GM21576 (cell line): ENCODE data around the gene RFX4.
A peak's percentile ranks its signal among the peaks of the same experiment; 100 is the strongest.
"Not testable (repeated sequence)": the region's sequence is repeated elsewhere in the genome, so short reads cannot be mapped to it uniquely, and the experiment has no call there.

Source experiments
- ATAC-seq: cut with Tn5 transposase; IDR thresholded peaks from one replicate; pipeline ENCODE4 v1.9.1; 2021; ENCODE audit warnings: mild to moderate bottlenecking, moderate library complexity; ENCODE audit not compliant: unreplicated experiment

The RFX4 gene

GRCh38 chr12:106723416-106723815, 140.6 kb downstream of the RFX4 start:
- no peak for ATAC-seq

DNA sequence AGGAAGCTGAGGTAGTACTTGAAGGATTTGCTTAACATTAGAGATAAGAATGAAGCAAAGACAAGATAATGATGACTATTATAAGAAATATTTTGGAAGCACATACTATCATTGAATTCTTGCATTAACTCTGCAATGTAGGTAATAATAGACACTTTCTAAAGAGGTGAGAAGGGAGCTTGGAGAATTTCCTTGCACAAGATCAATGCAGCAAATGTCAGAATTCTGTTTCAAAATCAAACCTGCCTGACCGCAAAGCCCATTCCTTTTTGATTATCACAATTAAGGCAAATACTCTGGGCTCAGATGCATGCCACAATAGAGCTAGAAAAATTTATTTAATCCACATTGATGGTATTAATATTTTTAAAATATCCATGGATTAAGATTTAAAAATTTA, 141.3 kb downstream of the RFX4 start:
- no peak for ATAC-seq

DNA sequence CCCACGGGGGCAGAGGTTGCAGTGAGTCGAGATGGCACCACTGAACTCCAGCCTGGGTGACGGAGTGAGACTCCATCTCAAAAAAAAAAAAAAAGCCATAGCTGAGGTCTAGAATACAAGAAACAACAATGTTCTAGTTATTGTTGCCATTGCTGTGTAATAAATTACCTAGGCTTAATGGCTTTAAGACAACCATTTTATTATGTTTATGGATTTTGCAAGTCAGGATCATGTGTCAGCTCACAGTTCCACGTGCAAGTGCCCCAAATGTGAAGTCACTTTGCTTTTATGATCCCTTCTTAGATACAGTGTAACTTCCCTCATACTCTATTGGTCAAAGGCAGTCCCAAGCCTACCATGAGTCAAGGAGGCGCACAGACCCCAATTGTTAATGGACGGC, 142.1 kb downstream of the RFX4 start:
- ATAC-seq: no peak

DNA sequence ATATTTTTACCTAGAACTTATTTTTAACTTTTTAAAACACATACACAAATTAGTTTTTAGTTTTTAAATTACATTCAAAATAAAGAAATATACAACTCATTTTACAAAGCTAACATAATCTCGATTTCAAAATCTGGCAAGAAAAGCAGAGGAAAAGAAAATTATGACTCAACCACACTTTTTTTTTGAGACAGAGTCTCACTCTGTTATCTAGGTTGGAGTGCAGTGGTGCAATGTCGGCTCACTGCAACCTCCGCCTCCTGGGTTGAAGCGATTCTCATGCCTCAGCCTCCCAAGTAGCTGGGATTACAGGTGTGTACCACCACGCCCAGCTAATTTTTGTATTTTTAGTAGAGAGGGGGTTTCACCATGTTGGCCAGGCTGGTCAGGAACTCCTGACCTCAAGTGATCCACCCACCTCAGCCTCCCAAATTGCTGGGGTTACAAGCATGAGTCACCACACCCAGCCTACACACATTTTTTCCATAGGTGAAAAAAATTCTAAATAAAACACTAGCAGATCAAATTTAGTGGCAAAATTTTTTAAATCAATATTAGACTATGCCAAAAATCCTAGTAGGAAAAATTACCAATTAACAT, 143.9 kb downstream of the RFX4 start:
- not testable (repeated sequence) for ATAC-seq

DNA sequence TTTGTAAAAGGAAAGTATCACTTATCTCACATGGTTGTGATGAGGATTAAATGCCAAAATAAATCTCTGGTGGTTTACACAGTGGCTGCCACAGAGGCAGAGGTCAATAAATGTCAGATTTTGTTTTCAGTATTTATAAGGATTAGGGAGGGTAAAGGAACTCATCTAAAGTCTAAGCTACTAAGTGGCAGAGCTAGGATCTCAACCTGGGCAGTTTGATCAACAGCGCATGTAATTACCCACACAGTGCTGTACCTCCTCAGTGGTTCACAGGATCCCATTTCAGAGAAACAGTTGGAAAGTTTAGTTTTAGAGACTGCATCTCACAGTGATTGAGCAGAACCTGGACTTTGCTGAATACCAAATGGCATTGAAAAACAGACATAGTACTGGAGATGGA, 146.8 kb downstream of the RFX4 start:
- no peak for ATAC-seq

- ATAC-seq: no peak
Measured at GRCh38 chr12:106732890-106733289, 150.1 kb downstream of the RFX4 start.

- ATAC-seq: no peak
Measured at GRCh38 chr12:106733660-106734059, 150.9 kb downstream of the RFX4 start.

DNA sequence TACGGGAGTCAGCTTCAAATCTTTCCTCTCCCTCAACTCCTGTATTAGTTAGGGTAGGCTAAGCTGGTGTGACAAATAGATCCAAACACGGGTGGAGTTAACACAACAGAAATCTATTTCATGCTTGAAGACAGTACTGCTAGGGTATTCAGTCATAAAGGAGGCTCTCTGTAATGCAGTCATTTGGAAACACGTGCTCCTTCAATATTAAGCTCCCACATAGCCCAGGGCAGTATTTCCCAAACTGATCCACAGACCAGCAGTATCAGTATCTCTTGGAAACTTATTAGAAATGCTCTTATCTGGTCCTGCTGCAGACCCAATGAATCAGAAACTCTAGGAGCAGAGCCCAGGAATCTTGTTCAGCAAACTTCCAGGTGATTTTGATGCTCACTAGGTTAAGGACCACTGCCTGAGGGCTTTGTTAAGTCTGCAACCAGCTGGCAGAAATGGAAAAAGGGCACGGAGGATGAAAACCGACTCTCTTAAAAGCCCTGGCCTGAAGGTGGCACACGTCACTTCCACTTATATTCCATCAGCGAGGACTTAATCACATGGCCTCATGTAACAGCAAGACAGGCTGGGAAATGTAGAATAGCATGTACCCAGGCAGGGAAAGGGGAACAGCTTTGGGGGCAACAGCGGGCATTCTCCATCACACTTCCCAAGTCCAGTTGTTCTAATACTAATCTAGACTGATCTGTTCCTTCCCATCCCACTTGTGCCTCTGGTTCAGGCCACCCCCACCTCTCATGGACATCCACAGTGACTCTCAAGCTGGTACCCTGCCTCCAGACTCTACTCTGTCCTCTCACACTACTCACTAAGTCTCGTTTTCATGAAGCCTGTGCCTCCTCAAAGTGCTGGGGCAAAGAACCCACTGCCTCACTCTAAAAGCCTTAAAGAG, 153.5 kb downstream of the RFX4 start:
- no peak for ATAC-seq

- no peak for ATAC-seq
Measured at GRCh38 chr12:106739318-106739717, 156.5 kb downstream of the RFX4 start.

- ATAC-seq: no peak
Measured at GRCh38 chr12:106739815-106740530, 157.2 kb downstream of the RFX4 start.

DNA sequence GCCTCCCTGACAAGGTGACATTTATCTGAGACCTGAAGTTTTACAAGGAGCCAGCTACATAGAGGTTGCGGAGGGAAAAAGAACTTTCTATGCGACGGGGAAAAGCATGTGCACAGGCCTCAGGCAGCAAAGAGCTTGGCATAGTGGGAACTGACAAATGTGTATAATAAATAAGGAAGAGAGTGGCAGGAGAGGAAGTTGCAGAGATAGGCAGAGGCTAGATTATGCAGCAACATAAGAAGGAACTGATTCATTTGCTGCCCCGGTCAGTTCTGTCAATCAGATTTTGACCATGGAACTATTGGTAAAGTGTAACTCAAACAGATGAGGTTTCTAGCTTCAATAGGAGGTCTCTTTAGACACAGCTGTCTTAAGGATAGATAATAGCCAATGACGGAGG, 158.0 kb downstream of the RFX4 start:
- no peak for ATAC-seq

DNA sequence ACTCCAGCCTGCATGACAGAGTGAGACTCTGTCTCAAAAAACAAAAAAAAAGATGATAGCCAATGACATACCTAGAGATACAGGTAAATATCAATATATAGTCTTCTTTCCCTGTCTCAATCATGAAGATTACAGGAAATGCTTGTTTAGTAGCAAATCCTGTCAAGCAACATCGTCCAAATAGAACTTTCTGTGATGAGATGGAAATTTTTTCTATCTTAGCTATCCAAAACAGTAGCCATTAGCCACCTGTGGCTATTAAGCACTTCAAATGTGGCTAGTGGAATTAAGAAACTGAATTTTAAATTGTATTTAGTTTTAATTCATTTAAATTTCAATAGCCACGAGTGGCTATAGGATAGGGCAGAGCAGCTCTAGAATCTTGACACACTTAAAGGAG, 158.4 kb downstream of the RFX4 start:
- no peak for ATAC-seq

DNA sequence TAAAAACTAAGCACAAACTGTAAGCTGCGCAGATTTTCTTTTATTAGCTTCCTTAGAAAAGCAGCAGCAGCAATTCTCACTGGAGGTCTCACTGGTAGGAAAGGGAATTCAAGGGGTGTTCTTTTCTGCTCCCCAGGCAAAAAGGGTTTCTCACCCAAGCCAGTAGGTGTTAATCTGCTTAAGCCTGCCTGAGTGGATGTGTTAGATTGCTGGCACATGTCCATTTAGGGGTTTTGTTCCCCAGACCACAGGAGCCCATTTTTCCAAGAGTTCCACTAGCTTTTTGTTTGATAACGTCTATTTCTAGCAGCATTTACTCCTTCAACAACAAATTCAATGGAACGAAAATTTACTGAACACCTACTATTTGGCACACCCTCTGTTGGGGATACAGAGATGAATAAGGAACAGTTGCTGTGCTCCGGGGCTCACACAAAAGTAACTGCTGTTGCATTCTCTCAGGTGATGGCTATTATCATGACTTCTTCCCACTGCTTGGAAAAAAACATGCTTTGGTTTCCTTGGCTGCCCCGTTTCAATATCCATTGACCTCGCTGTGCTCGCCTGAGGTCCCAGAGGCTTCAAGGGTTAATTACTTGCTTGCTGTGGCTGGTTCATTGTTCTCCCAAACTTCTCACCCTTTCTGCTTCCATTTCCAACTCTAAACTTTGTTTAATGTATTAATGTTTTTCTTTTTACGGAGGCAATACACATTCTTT, 160.6 kb downstream of the RFX4 start:
- ATAC-seq: no peak

- no peak for ATAC-seq
Measured at GRCh38 chr12:106744600-106744999, 161.8 kb downstream of the RFX4 start.

DNA sequence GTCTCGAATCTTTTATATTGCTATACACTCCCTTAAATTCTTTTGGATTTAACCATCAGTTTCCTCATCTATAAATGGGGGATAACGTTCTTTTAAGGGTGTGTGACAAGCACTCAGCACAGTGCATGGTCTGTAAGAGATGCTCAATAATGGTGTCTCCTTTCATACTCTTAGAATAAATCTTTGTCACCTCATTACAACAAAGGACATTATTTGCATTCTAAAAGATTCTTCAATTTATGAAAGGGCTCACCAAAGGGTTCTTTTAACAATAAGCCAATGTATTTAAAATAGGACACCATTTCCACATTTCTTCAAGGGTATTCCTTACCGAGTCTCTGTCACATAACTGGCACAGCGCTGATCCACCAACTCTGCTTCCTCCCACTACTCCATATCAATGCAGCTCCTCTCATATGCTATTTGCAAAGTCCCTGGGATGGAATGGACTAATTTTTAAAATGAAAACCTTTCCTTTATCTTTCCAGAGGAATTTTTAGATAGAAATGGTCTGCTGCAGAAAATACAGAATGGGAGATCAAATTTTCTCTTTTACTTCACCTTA, 162.5 kb downstream of the RFX4 start:
- no peak for ATAC-seq

- ATAC-seq: no peak
Measured at GRCh38 chr12:106747973-106748436, 165.2 kb downstream of the RFX4 start.

GRCh38 chr12:106750524-106750923, 167.7 kb downstream of the RFX4 start:
- ATAC-seq: no peak

- ATAC-seq: peak; percentile 98
Measured at GRCh38 chr12:106753526-106753925, 170.7 kb downstream of the RFX4 start.

DNA sequence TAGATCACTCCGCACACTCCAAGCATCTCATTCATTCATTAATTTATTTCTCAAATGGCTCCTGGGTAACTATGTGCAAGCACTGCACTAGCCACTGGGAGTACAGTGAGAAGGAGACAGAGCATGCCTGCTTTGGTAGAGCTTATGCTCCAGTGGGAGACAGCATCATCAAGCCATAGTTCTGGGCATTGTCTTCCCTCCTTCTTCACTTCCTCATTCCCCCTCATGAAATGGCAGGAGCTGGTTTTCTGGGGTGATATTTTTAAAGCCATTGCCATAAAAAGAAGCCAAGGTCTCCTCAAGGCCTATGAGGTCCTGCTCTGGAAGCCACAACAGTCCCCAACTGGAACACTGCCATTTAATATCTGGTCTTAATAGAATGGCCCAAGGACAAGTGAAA, 171.5 kb downstream of the RFX4 start:
- ATAC-seq: no peak

GRCh38 chr12:106757623-106758348, 175.0 kb downstream of the RFX4 start:
- ATAC-seq: no peak
